UCSD-AML1 (cell line): ENCODE measurements around the gene EFCAB6.

Source experiments
- DNase-seq: peaks from one replicate; lab custom pipeline; 2025; ENCODE audit not compliant: unreplicated experiment; lab: John Stamatoyannopoulos, UW

Gene EFCAB6

DNA sequence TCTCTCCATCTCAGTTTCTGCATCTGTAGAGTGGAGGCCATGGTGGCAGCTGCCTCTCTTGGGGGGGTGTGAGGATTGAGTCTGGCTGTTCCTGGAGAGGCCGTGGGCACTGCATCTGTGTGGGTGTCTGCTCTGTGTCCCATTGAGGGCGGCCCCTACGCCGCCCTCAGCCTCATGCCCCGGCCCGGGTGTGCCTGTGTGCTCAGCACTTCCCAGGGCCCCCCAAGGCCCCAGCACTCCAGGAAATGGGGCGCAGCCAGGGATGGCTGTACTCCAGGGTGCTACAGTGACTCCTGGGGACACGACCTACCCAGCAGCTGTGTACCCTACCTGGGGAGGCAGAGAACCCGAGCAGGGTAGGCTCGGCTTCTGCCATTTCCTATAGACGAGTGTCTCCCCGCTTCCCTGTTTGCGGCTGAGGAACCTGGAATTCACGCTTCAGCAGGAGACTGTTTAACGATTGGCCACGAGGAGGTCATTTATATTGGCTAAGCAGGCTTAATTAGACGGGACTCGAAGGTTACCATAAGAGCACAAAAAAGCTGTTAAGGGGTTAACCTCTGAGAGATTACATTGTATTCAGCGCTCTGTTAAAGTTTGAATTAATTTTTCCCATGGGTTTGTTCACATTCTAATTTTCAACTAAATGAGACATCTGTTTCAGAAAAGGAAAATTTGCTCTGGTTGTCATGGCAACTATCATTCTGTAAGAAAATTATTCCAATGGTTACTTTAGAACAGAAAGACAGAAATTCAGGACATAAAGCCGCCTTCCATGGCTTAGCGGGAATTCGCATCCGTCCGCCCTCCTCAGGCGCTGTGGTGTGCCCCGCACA, 323.9 kb downstream of the EFCAB6 start:
- DNase-seq: no peak

DNA sequence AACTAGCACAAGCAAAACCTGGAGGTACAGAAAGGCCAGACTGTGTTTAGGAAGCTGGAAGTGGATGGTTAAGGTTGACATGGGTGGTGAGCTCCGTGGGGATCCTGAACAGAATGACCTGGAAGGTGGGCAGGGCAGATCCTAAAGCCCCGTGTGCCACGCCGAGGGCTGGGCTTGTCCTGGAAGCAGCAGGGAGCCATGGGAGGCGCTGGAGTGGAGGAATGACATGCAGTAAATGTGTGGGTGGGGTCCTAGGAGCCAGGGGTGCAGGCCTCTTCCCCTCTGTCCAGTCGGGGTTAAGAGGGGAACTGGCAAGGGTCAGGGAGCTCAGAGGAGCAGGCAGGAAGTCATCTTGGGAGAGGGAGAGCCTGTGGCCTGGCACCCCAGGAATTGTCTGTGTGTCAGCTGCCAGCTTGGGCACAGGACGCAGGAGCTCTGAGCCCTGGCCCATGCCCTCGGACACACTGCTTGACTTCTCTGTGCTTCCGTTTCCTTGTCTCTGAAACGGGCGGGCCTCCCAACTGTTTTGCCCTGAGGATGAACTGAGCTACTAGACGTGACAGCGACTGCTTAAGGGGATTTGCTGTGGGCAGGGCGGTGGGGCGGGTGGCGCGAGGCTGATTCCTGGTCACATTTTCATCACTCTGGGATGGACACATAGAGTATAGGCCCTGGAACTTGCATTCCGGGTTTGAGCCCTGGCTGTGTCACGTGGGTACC, 324.6 kb downstream of the EFCAB6 start:
- no peak for DNase-seq

DNA sequence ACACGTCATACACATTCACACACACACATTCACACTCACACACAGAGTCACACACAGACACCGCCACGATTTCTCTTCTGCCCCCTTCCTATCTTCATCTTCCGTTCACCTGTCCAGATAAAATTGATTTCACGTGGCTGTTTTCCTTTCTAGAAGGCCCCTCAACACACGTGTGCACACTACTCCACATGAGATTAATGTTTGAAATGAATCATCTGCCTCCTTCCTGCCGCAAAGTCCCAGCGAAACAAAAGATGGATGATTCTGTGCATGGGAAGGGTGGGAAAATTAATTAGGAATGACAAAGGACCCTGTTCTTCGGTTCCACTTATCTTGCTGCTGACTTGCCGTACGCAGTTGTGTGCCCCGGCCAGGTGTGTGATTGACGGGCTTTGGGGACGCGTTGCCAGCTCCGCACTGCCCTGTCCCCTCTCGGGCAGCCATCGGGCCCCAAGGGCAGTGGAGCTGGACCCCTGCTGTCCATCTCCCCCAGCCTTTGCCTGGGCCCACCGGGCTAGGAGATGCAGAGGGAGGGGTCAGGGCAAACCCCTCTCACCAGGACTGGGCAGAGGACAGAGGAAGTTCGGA, 326.5 kb downstream of the EFCAB6 start:
- DNase-seq: no peak

DNA sequence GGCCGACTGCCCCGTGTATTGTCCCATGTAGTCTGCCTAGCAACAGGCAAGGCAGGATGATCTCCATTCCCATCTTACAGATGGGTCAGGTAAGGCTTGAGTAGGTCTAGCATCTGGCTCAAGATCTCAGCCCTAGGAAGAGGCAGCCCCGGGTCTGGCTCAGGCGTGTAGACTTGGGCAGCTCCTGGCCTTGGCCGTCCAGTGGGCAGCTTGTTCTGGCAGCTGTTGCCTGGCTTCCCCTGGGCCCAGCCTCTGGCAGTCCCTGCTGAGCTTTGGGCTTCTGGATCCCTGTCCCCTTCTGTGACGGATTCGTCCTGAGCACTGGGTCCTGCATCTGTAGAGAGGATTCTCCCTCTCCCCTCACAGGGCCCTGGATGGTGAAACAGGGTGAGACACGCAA, 327.9 kb downstream of the EFCAB6 start:
- no peak for DNase-seq

DNA sequence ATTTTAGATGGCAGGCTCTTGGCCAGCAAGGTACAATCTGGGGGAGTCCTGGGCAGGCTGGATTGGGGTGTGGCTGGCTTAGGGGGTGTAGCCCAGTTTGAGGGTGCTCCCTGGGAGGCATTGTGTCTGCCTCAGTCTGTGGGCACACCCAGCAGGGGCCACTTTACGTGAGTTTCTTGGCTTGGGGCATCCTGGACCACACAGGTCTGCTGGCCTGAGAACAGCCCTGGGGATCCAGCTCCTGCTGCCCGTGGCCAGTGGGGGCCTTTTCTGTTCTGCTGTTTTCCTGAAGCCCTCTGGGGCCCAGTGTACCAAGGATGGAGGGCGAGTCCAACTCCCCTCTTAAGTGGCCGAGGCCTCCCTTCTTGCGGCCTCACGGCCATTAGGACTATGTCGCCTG, 328.4 kb downstream of the EFCAB6 start:
- DNase-seq: no peak

DNA sequence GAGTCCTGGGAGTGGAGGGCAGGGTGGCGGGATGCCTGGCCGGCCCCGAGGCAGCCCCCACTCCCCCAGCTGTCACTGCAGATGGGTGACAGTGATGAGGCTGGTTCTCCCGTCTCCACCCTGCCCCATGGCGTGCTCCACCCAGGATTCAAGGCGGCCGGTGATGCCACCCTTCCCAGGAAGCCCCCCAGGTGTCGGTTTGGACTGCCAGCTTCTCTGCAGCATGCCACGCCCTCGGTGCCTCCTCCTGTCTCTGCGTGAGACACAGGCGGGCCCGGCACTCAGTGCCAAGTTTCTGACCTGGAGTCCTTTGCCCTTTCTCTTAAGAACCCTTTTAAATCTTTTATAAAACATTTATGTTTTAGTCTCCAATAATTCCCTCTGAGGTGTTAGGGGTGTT, 328.8 kb downstream of the EFCAB6 start:
- DNase-seq: no peak

GRCh38 chr22:43482318-43482625, 329.8 kb downstream of the EFCAB6 start:
- DNase-seq: no peak

DNA sequence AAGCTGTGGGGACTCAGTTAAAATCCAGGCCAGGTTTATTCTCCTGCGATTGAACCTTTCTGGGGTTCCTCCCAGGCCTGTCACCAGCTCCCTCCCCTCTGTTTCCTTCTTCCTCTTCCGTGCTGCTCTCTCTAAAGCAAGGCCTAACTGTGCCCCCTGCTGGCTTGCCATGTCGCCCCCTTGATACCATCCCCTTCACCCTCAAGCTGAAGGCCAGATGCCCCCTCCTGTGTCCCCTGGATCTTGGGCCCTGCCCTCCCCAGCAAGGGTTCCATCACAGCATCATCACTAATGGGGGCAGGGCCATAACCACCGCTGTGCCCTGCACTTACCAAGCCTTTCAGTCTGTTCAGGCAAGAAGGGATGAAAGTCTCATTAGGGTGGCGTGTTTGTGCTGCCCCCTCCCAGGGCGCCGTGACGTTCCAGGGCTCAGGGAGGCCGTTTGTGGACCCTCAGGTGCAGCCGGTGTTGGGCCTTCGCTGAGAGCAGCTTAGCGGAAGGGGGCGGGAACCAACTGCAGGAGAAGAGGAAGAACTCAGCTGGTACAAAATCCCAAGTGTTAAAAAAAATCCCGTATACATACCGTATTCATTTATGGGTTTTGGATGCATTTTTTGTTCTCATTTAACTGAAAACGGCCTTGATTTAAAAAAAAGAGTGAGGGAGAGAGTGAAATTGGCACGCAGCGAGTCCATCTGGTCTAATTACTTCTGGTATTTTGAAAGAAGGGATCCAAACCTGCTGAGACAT, 330.4 kb downstream of the EFCAB6 start:
- DNase-seq: peak; percentile 34

DNA sequence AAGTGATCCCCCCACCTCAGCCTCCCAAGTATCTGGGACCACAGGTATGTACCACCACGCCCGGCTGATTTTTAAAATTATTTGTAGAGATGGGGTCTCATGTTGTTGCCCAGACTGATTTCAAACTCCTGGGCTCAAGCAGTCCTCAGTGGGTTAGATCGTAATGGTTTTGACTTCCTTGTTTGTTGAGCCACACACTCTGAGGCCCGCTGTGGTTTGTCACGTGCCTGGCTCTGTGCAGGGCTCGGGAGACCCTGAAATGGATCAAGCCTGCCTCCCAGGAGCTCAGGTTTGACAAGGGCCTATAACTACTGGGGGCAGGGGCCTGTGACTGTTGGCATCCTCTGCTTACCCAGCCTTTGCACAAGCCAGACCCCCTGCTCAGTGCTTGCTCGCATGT, 332.1 kb downstream of the EFCAB6 start:
- peak; percentile 20 for DNase-seq

- no peak for DNase-seq
These were observed 332.7 kb downstream of the EFCAB6 start for GRCh38 chr22:43479301-43479950.
